ENCODE measurements around the gene TNNC2. TPM values are rescaled to one million over a fixed set of nuclear protein-coding genes. Genes with fewer than 3 reads are reported as not detected.
"Not testable (repeated sequence)": the region's sequence is repeated elsewhere in the genome, so short reads cannot be mapped to it uniquely, and the experiment has no call there.

Gene TNNC2
- 1 to 10 TPM in 7 of 9 donors, not detected in 2; 1.4 to 8.4 (median 2.8) TPM for total RNA-seq
- polyA plus RNA-seq = 10 to 100 TPM in 1 of 3 donors, 1 to 10 TPM in 2; 4.3 to 16.9 (median 8.2) TPM
- long read RNA-seq, donor 1, transcript TNNC2-201 (6 exons, 710 nt) = major isoform, 12 of 22 reads
- long read RNA-seq, donor 1, partial matches to known transcripts = 10 of 22 reads
- long read RNA-seq, donor 1, other reads (novel, unspliced or antisense) = 0 of 22 reads
- long read RNA-seq, donor 2, transcript TNNC2-201 (6 exons, 710 nt) = major isoform, 20 of 40 reads
- long read RNA-seq, donor 2, partial matches to known transcripts = 20 of 40 reads
- long read RNA-seq, donor 2, other reads (novel, unspliced or antisense) = 0 of 40 reads
- long read RNA-seq, donor 3, transcript TNNC2-201 (6 exons, 710 nt) = major isoform, 33 of 39 reads
- long read RNA-seq, donor 3, partial matches to known transcripts = 6 of 39 reads
- long read RNA-seq, donor 3, other reads (novel, unspliced or antisense) = 0 of 39 reads
- long read RNA-seq, donor 4, partial matches to known transcripts = 4 of 5 reads
- long read RNA-seq, donor 4, other reads (novel, unspliced or antisense) = 1 of 5 reads
- long read RNA-seq, donor 5, partial matches to known transcripts = 11 of 14 reads
- long read RNA-seq, donor 5, other reads (novel, unspliced or antisense) = 2 of 14 reads
- long read RNA-seq, donor 6, partial matches to known transcripts = 3 of 4 reads
- long read RNA-seq, donor 6, other reads (novel, unspliced or antisense) = 0 of 4 reads
- long read RNA-seq, donor 7, transcript TNNC2-201 (6 exons, 710 nt) = major isoform, 57 of 132 reads
- long read RNA-seq, donor 7, partial matches to known transcripts = 75 of 132 reads
- long read RNA-seq, donor 7, other reads (novel, unspliced or antisense) = 0 of 132 reads
- long read RNA-seq, donor 8, partial matches to known transcripts = 89 of 94 reads
- long read RNA-seq, donor 8, other reads (novel, unspliced or antisense) = 5 of 94 reads
- long read RNA-seq, donor 9, transcript TNNC2-201 (6 exons, 710 nt) = major isoform, 20 of 20 reads
- long read RNA-seq, donor 9, partial matches to known transcripts = 0 of 20 reads
- long read RNA-seq, donor 9, other reads (novel, unspliced or antisense) = 0 of 20 reads
- long read RNA-seq, donor 10, transcript TNNC2-201 (6 exons, 710 nt) = major isoform, 5 of 15 reads
- long read RNA-seq, donor 10, partial matches to known transcripts = 10 of 15 reads
- long read RNA-seq, donor 10, other reads (novel, unspliced or antisense) = 0 of 15 reads

- WGBS, 4 donors = 78 to 88% (median 86%) methylated on average over 5 to 8 of the region's 8 CpGs
- H3K27ac ChIP-seq = peak within 1 kb of the TSS in 4 of 5 donors; percentile 0 to 73 (median 58)
- intact Hi-C loops (cut with DNase I) = no loop called here
- no peaks in the 10 kb centered on the region for H3K27me3 ChIP-seq
- peaks cover 9 to 29% of the 10 kb centered on the region in 2 donors for H3K4me1 ChIP-seq (replicated peaks in 1 of 2)
- no peaks in the 10 kb centered on the region for H3K9me3 ChIP-seq (replicated peaks in 1 of 3)
- no peak for TF ChIP-seq CTCF (IDR thresholded peaks at IDR 0.05)
- no peak for TF ChIP-seq POLR2A (IDR thresholded peaks at IDR 0.05)
- DNase-seq = no peak
- no peaks in the 10 kb centered on the region for H3K36me3 ChIP-seq (replicated peaks in 1 of 2)
- H3K4me3 ChIP-seq = no peak within 1 kb of the TSS
These were observed at the start of gene TNNC2 for GRCh38 chr20:45827030-45827652. Gene TNNC2 (minus strand): TSS chr20:45827312. CDS start chr20:45827248, 64 bp downstream.

GRCh38 chr20:45874576-45874975 lies 47.5 kb upstream of the TNNC2 start:
- Histone ChIP-seq H3K27me3 (no peaks in the 10 kb centered on the region), H3K27ac (no peak overlapping the region), H3K9me3 (replicated peaks in 1 of 3) (no peaks in the 10 kb centered on the region), H3K4me1 (replicated peaks in 1 of 2) (peaks cover 10 to 14% of the 10 kb centered on the region in 2 donors), H3K4me3 (no peak overlapping the region), H3K36me3 (replicated peaks in 1 of 2) (peaks cover 0 to 12% of the 10 kb centered on the region in 2 donors)
- intact Hi-C loops (cut with DNase I) = no loop called here
- TF ChIP-seq CTCF (IDR thresholded peaks at IDR 0.05) (no peak), POLR2A (IDR thresholded peaks at IDR 0.05) (no peak)
- DNase-seq = no peak
- WGBS, 4 donors = 76 to 85% (median 82%) methylated on average over 4 of the region's 4 CpGs

GRCh38 chr20:45874104-45874481 lies 47.0 kb upstream of the TNNC2 start:
- Histone ChIP-seq H3K36me3 (replicated peaks in 1 of 2) (peaks cover 0 to 12% of the 10 kb centered on the region in 2 donors), H3K4me1 (replicated peaks in 1 of 2) (peaks cover 10 to 14% of the 10 kb centered on the region in 2 donors)
- H3K27ac ChIP-seq; H3K27me3 ChIP-seq; H3K9me3 ChIP-seq (replicated peaks in 1 of 3); intact Hi-C loops (cut with DNase I); DNase-seq; H3K4me3 ChIP-seq: not testable (repeated sequence)
- WGBS, 4 donors = 90 to 97% (median 94%) methylated on average over 10 of the region's 10 CpGs

- Histone ChIP-seq H3K36me3 (replicated peaks in 1 of 2) (peaks cover 0 to 12% of the 10 kb centered on the region in 2 donors), H3K4me3 (no peak overlapping the region), H3K4me1 (replicated peaks in 1 of 2) (peaks cover 7 to 9% of the 10 kb centered on the region in 2 donors), H3K27me3 (no peaks in the 10 kb centered on the region), H3K9me3 (replicated peaks in 1 of 3) (no peaks in the 10 kb centered on the region), H3K27ac (no peak overlapping the region)
- TF ChIP-seq POLR2A (IDR thresholded peaks at IDR 0.05) = no peak
- no peak for TF ChIP-seq CTCF (IDR thresholded peaks at IDR 0.05)
- intact Hi-C loops (cut with DNase I) = no loop called here
- no peak for DNase-seq
- 19 to 38% (median 32%) methylated on average over 1 of the region's 1 CpG for WGBS, 4 donors
These were observed 46.4 kb upstream of the TNNC2 start for GRCh38 chr20:45873409-45874103.

Data from adrenal gland (tissue), 19 donors.